GM12864 (cell line): Measurements from ENCODE around the gene CDC73.
"Not testable (repeated sequence)": the region's sequence is repeated elsewhere in the genome, so short reads cannot be mapped to it uniquely, and the experiment has no call there.

Experiments
- DNase-seq: peaks from one replicate; pipeline ENCODE4 v3.0.0-alpha.2; 2011; ENCODE audit warnings: low read depth
- H3K4me3 ChIP-seq: 2 replicates; pipeline ENCODE4 v1.5.1; 2011; ENCODE audit warnings: mild to moderate bottlenecking, low read depth, low read length, control low read depth
- CTCF ChIP-seq: IDR thresholded peaks from 2 replicates; pipeline ENCODE4 v1.5.1; 2011; ENCODE audit warnings: low read depth, mild to moderate bottlenecking, moderate library complexity, low read length, control low read depth, inconsistent platforms; ENCODE audit errors: missing control alignments

CDC73 gene

GRCh38 chr1:193187114-193187513 lies 65.3 kb downstream of the CDC73 start:
- no peak for TF ChIP-seq CTCF
- no peak overlapping the region for H3K4me3 ChIP-seq
- no peak for DNase-seq

GRCh38 chr1:193188915-193189314 lies 67.1 kb downstream of the CDC73 start:
- not testable (repeated sequence) for DNase-seq, H3K4me3 ChIP-seq

- DNase-seq, result no peak
- TF ChIP-seq CTCF, result no peak
- no peak overlapping the region for H3K4me3 ChIP-seq
Observed at GRCh38 chr1:193189442-193190095, 67.7 kb downstream of the CDC73 start.

GRCh38 chr1:193190096-193190744 lies 68.4 kb downstream of the CDC73 start:
- no peak overlapping the region for H3K4me3 ChIP-seq
- no peak for DNase-seq
- TF ChIP-seq CTCF, result no peak

- H3K4me3 ChIP-seq, result no peak overlapping the region
- TF ChIP-seq CTCF, result no peak
- DNase-seq, result no peak
Observed at GRCh38 chr1:193192586-193192985, 70.8 kb downstream of the CDC73 start.

GRCh38 chr1:193199940-193200339 lies 78.1 kb downstream of the CDC73 start:
- H3K4me3 ChIP-seq, result no peak overlapping the region
- DNase-seq, result no peak
- TF ChIP-seq CTCF, result no peak

GRCh38 chr1:193201021-193201420 lies 79.2 kb downstream of the CDC73 start:
- TF ChIP-seq CTCF, result no peak
- DNase-seq, result no peak
- no peak overlapping the region for H3K4me3 ChIP-seq
